NOMO-1 (cell line): ENCODE results near the gene GOLGA8B.
"Not testable (repeated sequence)": the region's sequence is repeated elsewhere in the genome, so short reads cannot be mapped to it uniquely, and the experiment has no call there.

Experiments
- DNase-seq, 2 experiments: peaks; one replicate each; lab custom pipeline; 2025; ENCODE audit not compliant: unreplicated experiment in 2 of 2; lab: John Stamatoyannopoulos, UW

Gene GOLGA8B

GRCh38 chr15:34598799-34599585 lies 15.5 kb upstream of the GOLGA8B start:
- DNase-seq = no peak

- no peak for DNase-seq
Measured at GRCh38 chr15:34597316-34597715, 13.9 kb upstream of the GOLGA8B start.

- peak in 1 of 2 experiments; percentile 37 for DNase-seq
Measured at GRCh38 chr15:34594361-34594760, 10.9 kb upstream of the GOLGA8B start.

- no peak for DNase-seq
Measured at GRCh38 chr15:34591306-34591705, 7.9 kb upstream of the GOLGA8B start.

GRCh38 chr15:34588046-34588674 lies 4.7 kb upstream of the GOLGA8B start:
- peak in 1 of 2 experiments; percentile 60 for DNase-seq

- not testable (repeated sequence) for DNase-seq
Measured at GRCh38 chr15:34585966-34586365, 2.5 kb upstream of the GOLGA8B start.

GRCh38 chr15:34584996-34585395 lies 1.5 kb upstream of the GOLGA8B start:
- no peak for DNase-seq

GRCh38 chr15:34584330-34584668 lies 848 bp upstream of the GOLGA8B start:
- no peak for DNase-seq

- DNase-seq = peak in 1 of 2 experiments; percentile 34
Measured at GRCh38 chr15:34582461-34583371, 735 bp downstream of the GOLGA8B start.

- not testable (repeated sequence) for DNase-seq
Measured at GRCh38 chr15:34581687-34582460, 1.6 kb downstream of the GOLGA8B start.

- no peak for DNase-seq
Measured at GRCh38 chr15:34581043-34581365, 2.4 kb downstream of the GOLGA8B start.

- DNase-seq = not testable (repeated sequence)
Measured at GRCh38 chr15:34580251-34581042, 3.0 kb downstream of the GOLGA8B start.

GRCh38 chr15:34578283-34578674 lies 5.2 kb downstream of the GOLGA8B start:
- no peak for DNase-seq

- not testable (repeated sequence) for DNase-seq
Measured at GRCh38 chr15:34577658-34578282, 5.7 kb downstream of the GOLGA8B start.

- DNase-seq = not testable (repeated sequence)
Measured at GRCh38 chr15:34575035-34575434, 8.4 kb downstream of the GOLGA8B start.

- DNase-seq = not testable (repeated sequence)
Measured at GRCh38 chr15:34572921-34573320, 10.5 kb downstream of the GOLGA8B start.

GRCh38 chr15:34572019-34572641 lies 11.3 kb downstream of the GOLGA8B start:
- peak in 1 of 2 experiments; percentile 37 for DNase-seq

GRCh38 chr15:34569670-34570396 lies 13.6 kb downstream of the GOLGA8B start:
- not testable (repeated sequence) for DNase-seq
